HEK293 (cell line): ENCODE results near the gene ENAH.

ENCODE experiments used
- CTCF ChIP-seq: fragments of 450-650 bp; formaldehyde crosslinking; IDR thresholded peaks from 2 replicates; pipeline ENCODE4 v1.5.1; 2016; ENCODE audit warnings: missing biosample characterization, missing genetic modification characterization
- ELK4 ChIP-seq: IDR thresholded peaks from 2 replicates; pipeline ENCODE4 v1.6.1; 2011; ENCODE audit warnings: mild to moderate bottlenecking, low read depth, low read length, borderline replicate concordance
- YY1 ChIP-seq: fragments of 450-650 bp; formaldehyde crosslinking; IDR thresholded peaks from 2 replicates; pipeline ENCODE4 v1.5.1; 2018; ENCODE audit warnings: missing biosample characterization, missing genetic modification characterization
- ZNF341 ChIP-seq: fragments of 450-650 bp; formaldehyde crosslinking; IDR thresholded peaks from 2 replicates; pipeline ENCODE4; 2016; ENCODE audit warnings: low read depth, missing biosample characterization, missing genetic modification characterization
- ZNF350 ChIP-seq: fragments of 450-650 bp; formaldehyde crosslinking; IDR thresholded peaks from 2 replicates; pipeline ENCODE4 v1.5.0; 2017; ENCODE audit warnings: missing biosample characterization, mild to moderate bottlenecking, missing genetic modification characterization
- ZNF518A ChIP-seq: fragments of 450-650 bp; formaldehyde crosslinking; conservative IDR thresholded peaks from 2 replicates; pipeline ENCODE4 v1.5.1; 2016; ENCODE audit warnings: low read depth, missing biosample characterization, missing genetic modification characterization
- ZSCAN30 ChIP-seq: fragments of 450-650 bp; IDR thresholded peaks from 2 replicates; pipeline ENCODE4 v1.5.1; 2018; ENCODE audit warnings: missing biosample characterization, mild to moderate bottlenecking, missing genetic modification characterization, moderate library complexity

- no peak for TF ChIP-seq ZNF518A (tag by site-specific recombination)
- TF ChIP-seq ZNF341 (tag by site-specific recombination): no peak
- TF ChIP-seq CTCF (tag by site-specific recombination): no peak
- no peak for TF ChIP-seq YY1
- no peak for TF ChIP-seq ZSCAN30 (tag by site-specific recombination)
- no peak for TF ChIP-seq ELK4
- no peak for TF ChIP-seq ZNF350 (tag by site-specific recombination)
Measured at GRCh38 chr1:225539575-225539974, 113.3 kb downstream of the ENAH start.
